NT2/D1 (cell line): Measurements from ENCODE around the gene ERGIC1.

Experiments used
- DNase-seq: peaks from one replicate; pipeline ENCODE4 v3.0.0-alpha.2; 2011; ENCODE audit warnings: low read depth, low spot score
- H3K27me3 ChIP-seq: 2 replicates; pipeline ENCODE4 v1.6.0; 2011; ENCODE audit warnings: mild to moderate bottlenecking; ENCODE audit not compliant: insufficient read length, insufficient read depth
- H3K36me3 ChIP-seq: 2 replicates; pipeline ENCODE4 v1.6.1; 2011; ENCODE audit warnings: mild to moderate bottlenecking, low read length, mixed read lengths; ENCODE audit not compliant: insufficient read depth, insufficient read length
- H3K4me1 ChIP-seq: 2 replicates; pipeline ENCODE4 v1.5.1; 2011; ENCODE audit not compliant: insufficient read depth, insufficient read length
- H3K4me3 ChIP-seq: 2 replicates; pipeline ENCODE4 v1.5.1; 2011; ENCODE audit warnings: low read depth; ENCODE audit not compliant: insufficient read length
- H3K9ac ChIP-seq: 2 replicates; pipeline ENCODE4 v1.6.0; 2011; ENCODE audit warnings: low read depth; ENCODE audit not compliant: insufficient read length
- H3K9me3 ChIP-seq: 2 replicates; pipeline ENCODE4 v1.5.1; 2011; ENCODE audit warnings: mild to moderate bottlenecking, low read length; ENCODE audit not compliant: insufficient read depth
- SUZ12 ChIP-seq: IDR thresholded peaks from 2 replicates; pipeline ENCODE4 v1.6.1; 2011; ENCODE audit not compliant: insufficient read length, insufficient read depth; ENCODE audit errors: extremely low read depth
- YY1 ChIP-seq: IDR thresholded peaks from 2 replicates; pipeline ENCODE4 v1.6.1; 2011; ENCODE audit not compliant: insufficient read length, insufficient read depth
- ZNF274 ChIP-seq: IDR thresholded peaks from 2 replicates; pipeline ENCODE4 v1.6.1; 2011; ENCODE audit warnings: mild to moderate bottlenecking, low read depth, low read length

ERGIC1 gene

GRCh38 chr5:172838151-172838875 lies 4.3 kb downstream of the ERGIC1 start:
- H3K4me3 ChIP-seq, result no peak overlapping the region
- H3K4me1 ChIP-seq, result no peaks in the 10 kb centered on the region
- H3K9ac ChIP-seq, result no peak overlapping the region
- H3K9me3 ChIP-seq, result no peaks in the 10 kb centered on the region
- peaks cover 30% of the 10 kb centered on the region for H3K36me3 ChIP-seq
- H3K27me3 ChIP-seq, result no peaks in the 10 kb centered on the region
- TF ChIP-seq ZNF274, result no peak
- TF ChIP-seq YY1, result no peak
- TF ChIP-seq SUZ12, result no peak
- DNase-seq, result no peak

GRCh38 chr5:172839669-172840431 lies 5.8 kb downstream of the ERGIC1 start:
- DNase-seq, result no peak
- H3K9ac ChIP-seq, result no peak overlapping the region
- no peak overlapping the region for H3K4me3 ChIP-seq
- H3K4me1 ChIP-seq, result peaks cover 4% of the 10 kb centered on the region
- no peak for TF ChIP-seq YY1
- no peak for TF ChIP-seq ZNF274
- TF ChIP-seq SUZ12, result no peak
- H3K27me3 ChIP-seq, result no peaks in the 10 kb centered on the region
- H3K36me3 ChIP-seq, result peaks cover 41% of the 10 kb centered on the region
- no peaks in the 10 kb centered on the region for H3K9me3 ChIP-seq

- no peak for DNase-seq
- H3K27me3 ChIP-seq, result no peaks in the 10 kb centered on the region
- H3K4me1 ChIP-seq, result peaks cover 4% of the 10 kb centered on the region
- no peak overlapping the region for H3K4me3 ChIP-seq
- TF ChIP-seq ZNF274 (no peak), SUZ12 (no peak), YY1 (no peak)
- H3K9ac ChIP-seq, result no peak overlapping the region
- H3K9me3 ChIP-seq, result no peaks in the 10 kb centered on the region
- peaks cover 37% of the 10 kb centered on the region for H3K36me3 ChIP-seq
Measured at GRCh38 chr5:172840432-172841154, 6.5 kb downstream of the ERGIC1 start.

DNA sequence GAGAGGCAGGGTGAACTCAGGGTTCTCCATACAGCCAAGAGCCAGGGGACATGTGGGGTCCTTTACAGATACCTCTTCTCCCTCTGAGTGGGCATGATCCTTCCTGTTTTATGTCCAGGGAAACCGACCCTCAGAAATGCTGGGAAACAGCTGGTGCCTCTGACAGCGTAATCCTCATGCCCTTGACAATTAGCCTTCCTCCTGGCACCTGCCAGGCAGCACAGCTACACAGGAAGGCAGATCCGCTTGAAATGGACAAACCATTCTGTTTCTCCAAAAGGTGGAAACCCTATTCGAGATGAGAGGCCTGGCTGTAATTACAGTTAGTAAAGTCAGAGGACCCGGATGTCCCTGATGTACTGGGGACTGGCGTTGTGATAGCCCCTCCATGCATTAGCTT lies 7.2 kb downstream of the ERGIC1 start:
- TF ChIP-seq ZNF274, result no peak
- TF ChIP-seq SUZ12, result no peak
- TF ChIP-seq YY1, result no peak
- H3K9ac ChIP-seq, result no peak overlapping the region
- H3K4me1 ChIP-seq, result peaks cover 4% of the 10 kb centered on the region
- peaks cover 44% of the 10 kb centered on the region for H3K36me3 ChIP-seq
- no peaks in the 10 kb centered on the region for H3K27me3 ChIP-seq
- H3K4me3 ChIP-seq, result no peak overlapping the region
- DNase-seq, result no peak
- no peaks in the 10 kb centered on the region for H3K9me3 ChIP-seq

- H3K4me1 ChIP-seq, result peaks cover 4% of the 10 kb centered on the region
Measured at GRCh38 chr5:172843825-172844576, 9.9 kb downstream of the ERGIC1 start.

GRCh38 chr5:172844577-172844838 lies 10.5 kb downstream of the ERGIC1 start:
- Histone ChIP-seq H3K4me3 (no peak overlapping the region), H3K9me3 (no peaks in the 10 kb centered on the region), H3K36me3 (peaks cover 32% of the 10 kb centered on the region), H3K27me3 (no peaks in the 10 kb centered on the region), H3K9ac (no peak overlapping the region), H3K4me1 (peaks cover 4% of the 10 kb centered on the region)
- TF ChIP-seq SUZ12 (no peak), YY1 (no peak), ZNF274 (no peak)
- DNase-seq, result no peak

More at GRCh38 chr5:172843825-172844576, 9.9 kb downstream of the ERGIC1 start:
- Histone ChIP-seq H3K27me3 (no peaks in the 10 kb centered on the region), H3K36me3 (peaks cover 35% of the 10 kb centered on the region), H3K9ac (no peak overlapping the region), H3K4me3 (no peak overlapping the region), H3K9me3 (no peaks in the 10 kb centered on the region)
- DNase-seq, result no peak
- no peak for TF ChIP-seq YY1
- TF ChIP-seq SUZ12, result no peak
- no peak for TF ChIP-seq ZNF274
